CD14-positive monocyte (primary cell): ENCODE measurements around the gene UNC119B. TPM values are rescaled to one million over a fixed set of nuclear protein-coding genes. Genes with fewer than 3 reads are reported as not detected.
A peak's percentile ranks its signal among the peaks of the same experiment; 100 is the strongest.

Experiments used
- DNase-seq, 3 donors: peaks; one replicate each; pipeline ENCODE4 v3.0.0-alpha.2; 2011 to 2022
- H2AFZ ChIP-seq: 2 replicates; pipeline ENCODE4 v1.6.0; 2012; ENCODE audit warnings: mild to moderate bottlenecking, low read depth, low read length, inconsistent platforms; ENCODE audit not compliant: insufficient read depth, poor library complexity, severe bottlenecking
- H3K27ac ChIP-seq, 2 donors: 1 replicate in 1 of 2; 2 replicates in 1 of 2; pipeline ENCODE4 v1.5.1; 2012 to 2013; ENCODE audit warnings: low read length in 2 of 2, control low read depth in 1 of 2, inconsistent platforms in 1 of 2, low read depth in 1 of 2, mild to moderate bottlenecking in 1 of 2
- H3K27me3 ChIP-seq, 2 donors: one replicate each; pipeline versions ENCODE4 v1.6.0 to v1.6.1; 2011 to 2013; ENCODE audit warnings: low read length in 2 of 2; ENCODE audit not compliant: control insufficient read depth in 2 of 2, insufficient read depth in 2 of 2
- H3K36me3 ChIP-seq, 2 donors: replicated peaks in 1 of 2; 1 replicate in 1 of 2; 2 replicates in 1 of 2; pipeline versions ENCODE4 v1.5.1 to v1.6.1; 2012 to 2013; ENCODE audit warnings: low read length in 2 of 2, control low read depth in 1 of 2, inconsistent platforms in 1 of 2, mild to moderate bottlenecking in 1 of 2; ENCODE audit not compliant: insufficient read depth in 2 of 2, control insufficient read depth in 1 of 2
- H3K4me1 ChIP-seq, 2 donors: 1 replicate in 1 of 2; 2 replicates in 1 of 2; pipeline versions ENCODE4 v1.5.1 to v1.6.1; 2012 to 2013; ENCODE audit warnings: low read length in 2 of 2, control low read depth in 1 of 2, inconsistent platforms in 1 of 2, mild to moderate bottlenecking in 1 of 2, moderate library complexity in 1 of 2; ENCODE audit not compliant: insufficient read depth in 2 of 2, control insufficient read depth in 1 of 2
- H3K4me2 ChIP-seq: replicated peaks from 2 replicates; pipeline ENCODE3; 2012; ENCODE audit warnings: low read length, moderate library complexity, mild to moderate bottlenecking; ENCODE audit not compliant: poor library complexity, severe bottlenecking; ENCODE audit errors: extremely low read depth
- H3K4me3 ChIP-seq, 3 experiments: fragments of 200-600 bp in 1 of 3; sonication (generic) in 1 of 3; replicated peaks in 1 of 3; 1 replicate in 2 of 3; 2 replicates in 1 of 3; pipeline ENCODE4 v1.5.1; 2011 to 2013; ENCODE audit warnings: low read length in 3 of 3, mild to moderate bottlenecking in 3 of 3, control low read depth in 2 of 3, low read depth in 2 of 3, inconsistent platforms in 1 of 3, moderate library complexity in 1 of 3
- H3K79me2 ChIP-seq: 2 replicates; pipeline ENCODE4 v1.6.0; 2012; ENCODE audit warnings: mild to moderate bottlenecking, control low read depth, inconsistent platforms, low read length, moderate library complexity; ENCODE audit not compliant: insufficient read depth
- H3K9ac ChIP-seq: 2 replicates; pipeline ENCODE4 v1.6.0; 2017; ENCODE audit warnings: low read length, mild to moderate bottlenecking; ENCODE audit not compliant: insufficient read depth, poor library complexity, severe bottlenecking
- H3K9me3 ChIP-seq, 2 donors: replicated peaks in 1 of 2; 1 replicate in 1 of 2; 2 replicates in 1 of 2; pipeline versions ENCODE4 v1.5.1 to v1.6.1; 2012 to 2013; ENCODE audit warnings: low read length in 2 of 2, control low read depth in 1 of 2; ENCODE audit not compliant: control insufficient read depth in 1 of 2, insufficient read depth in 1 of 2
- H4K20me1 ChIP-seq: 2 replicates; pipeline ENCODE4 v1.6.0; 2012; ENCODE audit warnings: mild to moderate bottlenecking, low read length, control low read depth, moderate library complexity; ENCODE audit not compliant: insufficient read depth
- H3K27ac Mint-ChIP-seq, 7 donors: one replicate each; pipeline ENCODE4 v1.8.0; 2020; ENCODE audit warnings: mild to moderate bottlenecking in 7 of 7, mixed read lengths in 7 of 7, moderate library complexity in 6 of 7, inconsistent platforms in 2 of 7
- H3K27me3 Mint-ChIP-seq, 3 donors: one replicate each; pipeline ENCODE4 v1.8.0; 2021 to 2022; ENCODE audit warnings: low read depth in 3 of 3, mild to moderate bottlenecking in 3 of 3, mixed read lengths in 3 of 3, moderate library complexity in 3 of 3, inconsistent platforms in 1 of 3
- H3K36me3 Mint-ChIP-seq, 2 donors: one replicate each; pipeline ENCODE4 v1.8.0; 2020; ENCODE audit warnings: mixed read lengths in 2 of 2, inconsistent platforms in 1 of 2, mild to moderate bottlenecking in 1 of 2
- H3K4me1 Mint-ChIP-seq: one replicate; pipeline ENCODE4 v1.8.0; 2020; ENCODE audit warnings: mild to moderate bottlenecking, mixed read lengths
- H3K4me3 Mint-ChIP-seq, 2 donors: one replicate each; pipeline ENCODE4 v1.8.0; 2020; ENCODE audit warnings: mild to moderate bottlenecking in 2 of 2, mixed read lengths in 2 of 2, moderate library complexity in 1 of 2
- H3K9me3 Mint-ChIP-seq, 7 donors: one replicate each; pipeline ENCODE4 v1.8.0; 2020 to 2022; ENCODE audit warnings: mixed read lengths in 7 of 7, mild to moderate bottlenecking in 6 of 7, moderate library complexity in 6 of 7, inconsistent platforms in 2 of 7
- CTCF ChIP-seq: fragments of 200-600 bp; IDR thresholded peaks from one replicate; pipeline ENCODE4 v1.8.0; 2022; ENCODE audit warnings: antibody characterized with exemption, mild to moderate bottlenecking
- WGBS: methylation state at CpG from one replicate; pipeline ENCODE4 v1.1.5; 2013; ENCODE audit warnings: missing lambda C conversion rate; ENCODE audit not compliant: insufficient coverage; 5-methylcytosine and 5-hydroxymethylcytosine counted together
- intact Hi-C, 2 donors: fragments of 100-400 bp; cut with micrococcal nuclease; formaldehyde crosslinking; loops; one replicate each; pipeline versions ENCODE4 v1.15.0 to v1.15.1; 2023
- polyA plus RNA-seq, 3 donors: library from polyadenylated mRNA; depleted of rRNA in 1 of 3; unstranded in 2 of 3; stranded (reverse) in 1 of 3; fragments of 300-500 nt in 2 of 3; fragments of >200 nt in 1 of 3; fragmentation: Illumina TruSeq in 2 of 3; gene quantifications; 1 replicate in 2 of 3; 2 replicates in 1 of 3; pipeline ENCODE4 v1.2.3, GENCODE V29; 2012 to 2021

Gene UNC119B
- polyA plus RNA-seq, 3 donors, result 1.1 to 9.1 (median 2.1) TPM

- H3K36me3 ChIP-seq, result peaks cover 30 to 63% of the 10 kb centered on the region in 2 donors
- Mint-ChIP-seq H3K4me3 (no peak overlapping the region), H3K4me1 (peaks cover 55% of the 10 kb centered on the region), H3K9me3 (no peaks in the 10 kb centered on the region), H3K27ac (peak overlapping the region in 1 of 7 donors; percentile 5), H3K27me3 (peaks cover 0 to 1% (median 0%) of the 10 kb centered on the region in 3 donors), H3K36me3 (peaks cover 61 to 70% of the 10 kb centered on the region in 2 donors)
- intact Hi-C loops, result no loop called here
- no peak overlapping the region for H3K27ac ChIP-seq
- no peak overlapping the region for H3K9ac ChIP-seq
- no peaks in the 10 kb centered on the region for H3K27me3 ChIP-seq
- no peak overlapping the region for H2AFZ ChIP-seq
- TF ChIP-seq CTCF, result no peak
- H3K4me2 ChIP-seq, result no peak overlapping the region
- WGBS, result no CpG with 5 or more reads among the region's 2 CpGs
- H4K20me1 ChIP-seq, result no peaks in the 10 kb centered on the region
- no peak for DNase-seq
- peaks cover 11% of the 10 kb centered on the region for H3K79me2 ChIP-seq
- H3K4me1 ChIP-seq, result peaks cover 32 to 40% of the 10 kb centered on the region in 2 donors
- H3K4me3 ChIP-seq, result no peak overlapping the region
- no peaks in the 10 kb centered on the region for H3K9me3 ChIP-seq
Measured at GRCh38 chr12:120722784-120723183, 12.5 kb downstream of the UNC119B start.

- WGBS, result 78% methylated on average over 2 of the region's 5 CpGs
- H3K4me3 ChIP-seq, result no peak overlapping the region
- no peaks in the 10 kb centered on the region for H4K20me1 ChIP-seq
- H3K36me3 ChIP-seq, result peaks cover 18 to 47% of the 10 kb centered on the region in 2 donors
- TF ChIP-seq CTCF, result no peak
- peak overlapping the region; percentile 87 to 93 for H3K4me3 Mint-ChIP-seq
- H3K4me1 Mint-ChIP-seq, result peaks cover 47% of the 10 kb centered on the region
- H3K9me3 Mint-ChIP-seq, result peaks cover 0 to 2% (median 0%) of the 10 kb centered on the region in 7 donors
- H3K4me1 ChIP-seq, result peaks cover 27 to 34% of the 10 kb centered on the region in 2 donors
- H3K27me3 ChIP-seq, result no peaks in the 10 kb centered on the region
- intact Hi-C loops, result loop anchor here (5.0 kb wide), 1 partner anchor 37 kb away; the partner anchor contains the start of gene MLEC (in 2 of the 2)
- DNase-seq, result no peak
- H3K9ac ChIP-seq, result no peak overlapping the region
- peak overlapping the region in 2 of 7 donors; percentile 2 to 54 for H3K27ac Mint-ChIP-seq
- H3K27me3 Mint-ChIP-seq, result peaks cover 0 to 1% (median 1%) of the 10 kb centered on the region in 3 donors
- peaks cover 51 to 68% of the 10 kb centered on the region in 2 donors for H3K36me3 Mint-ChIP-seq
- H2AFZ ChIP-seq, result peak overlapping the region; percentile 97
- no peak overlapping the region for H3K4me2 ChIP-seq
- H3K27ac ChIP-seq, result no peak overlapping the region
- no peaks in the 10 kb centered on the region for H3K9me3 ChIP-seq
- peaks cover 6% of the 10 kb centered on the region for H3K79me2 ChIP-seq
Measured at GRCh38 chr12:120724720-120725119, 14.5 kb downstream of the UNC119B start.
